OCI-LY3 (cell line): ENCODE measurements around the gene MMP7.

Experiments used
- CTCF ChIP-seq: fragments of 200-600, 300-600 bp; sonication (generic); IDR thresholded peaks from 2 replicates; pipeline ENCODE4 v1.5.1; 2014; ENCODE audit warnings: antibody characterized with exemption, low read length, low read depth
- EZH2phosphoT487 ChIP-seq: fragments of 200-600 bp; shearing (Covaris generic); IDR thresholded peaks from 2 replicates; pipeline ENCODE4 v1.6.1; 2018; ENCODE audit warnings: antibody characterized with exemption, mixed run types, low read depth

- TF ChIP-seq CTCF, result no peak
- no peak for TF ChIP-seq EZH2phosphoT487
Measured at GRCh38 chr11:102576350-102576749, 45.8 kb upstream of the MMP7 start.
